Lung (tissue), 12 donors: ENCODE data around the gene BMP2K. TPM values are rescaled to one million over a fixed set of nuclear protein-coding genes. Genes with fewer than 3 reads are reported as not detected.

Experiments
- ATAC-seq: fragments of 200-7000 bp; cut with Tn5 transposase; one replicate; pipeline ENCODE4 v1.9.1; 2020; ENCODE audit warnings: moderate number of reproducible peaks; ENCODE audit not compliant: insufficient read depth, low FRiP score
- DNase-seq, 3 donors: peaks; one replicate each; pipeline ENCODE4 v3.0.0-alpha.2; 2013 to 2017
- H3K27ac ChIP-seq, 2 donors: one replicate each; pipeline ENCODE4 v1.5.1; 2013; ENCODE audit warnings: mild to moderate bottlenecking in 2 of 2, moderate library complexity in 2 of 2, control low read depth in 1 of 2, inconsistent platforms in 1 of 2, low read depth in 1 of 2, low read length in 1 of 2
- H3K27me3 ChIP-seq, 3 donors: one replicate each; pipeline ENCODE4 v1.5.1; 2013; ENCODE audit warnings: low read length in 2 of 3; ENCODE audit not compliant: control insufficient read depth in 3 of 3, insufficient read depth in 3 of 3
- H3K36me3 ChIP-seq, 4 donors: one replicate each; pipeline ENCODE4 v1.5.1; 2013; ENCODE audit warnings: low read length in 4 of 4, mild to moderate bottlenecking in 1 of 4, moderate library complexity in 1 of 4; ENCODE audit not compliant: control insufficient read depth in 4 of 4, insufficient read depth in 4 of 4
- H3K4me1 ChIP-seq, 5 donors: one replicate each; pipeline ENCODE4 v1.5.1; 2013; ENCODE audit warnings: low read length in 5 of 5, mild to moderate bottlenecking in 2 of 5, moderate library complexity in 1 of 5; ENCODE audit not compliant: control insufficient read depth in 5 of 5, insufficient read depth in 5 of 5
- H3K4me3 ChIP-seq: one replicate; pipeline ENCODE4 v1.5.1; 2013; ENCODE audit warnings: mild to moderate bottlenecking, control low read depth, moderate library complexity
- H3K9ac ChIP-seq, 2 donors: one replicate each; pipeline ENCODE4 v1.5.1; 2013; ENCODE audit warnings: low read length in 2 of 2, control low read depth in 1 of 2; ENCODE audit not compliant: insufficient read depth in 1 of 2
- H3K9me3 ChIP-seq, 4 donors: one replicate each; pipeline ENCODE4 v1.5.1; 2013; ENCODE audit warnings: low read length in 3 of 4, mild to moderate bottlenecking in 1 of 4, moderate library complexity in 1 of 4; ENCODE audit not compliant: control insufficient read depth in 4 of 4, insufficient read depth in 3 of 4
- WGBS, 2 donors: extraction: QIAGEN DNeasy Blood & Tissue Kit; methylation state at CpG; one replicate each; pipeline ENCODE4 v1.1.7; 2013; 5-methylcytosine and 5-hydroxymethylcytosine counted together
- polyA plus RNA-seq, 2 donors: library from polyadenylated mRNA; stranded (reverse); fragments of 200-250 nt; gene quantifications; one replicate each; pipeline ENCODE4 v1.2.1, GENCODE V29; 2013
- total RNA-seq, 2 donors: library from RNA; depleted of rRNA in 1 of 2; stranded (reverse); fragments of >200 nt in 1 of 2; gene quantifications; one replicate each; pipeline ENCODE4 v1.2.1, GENCODE V29; 2014 to 2021
- TF ChIP-seq, protein P1 (sequence below): IDR thresholded peaks from 2 replicates; pipeline ENCODE4 v1.5.1; 2012; ENCODE audit warnings: mild to moderate bottlenecking; ENCODE audit errors: control extremely low read depth, extremely low read depth
- donor health status: control.
- donor health status: control.
- donor health status: Bipolar disorder and iron deficiency.
- donor health status: healthy.
- donor health status: DM: yes; HTN: yes; CAD: no.

BMP2K gene
- total and polyA plus RNA-seq, 4 donors: 10.0 to 89.7 (median 26.0) TPM

DNA sequence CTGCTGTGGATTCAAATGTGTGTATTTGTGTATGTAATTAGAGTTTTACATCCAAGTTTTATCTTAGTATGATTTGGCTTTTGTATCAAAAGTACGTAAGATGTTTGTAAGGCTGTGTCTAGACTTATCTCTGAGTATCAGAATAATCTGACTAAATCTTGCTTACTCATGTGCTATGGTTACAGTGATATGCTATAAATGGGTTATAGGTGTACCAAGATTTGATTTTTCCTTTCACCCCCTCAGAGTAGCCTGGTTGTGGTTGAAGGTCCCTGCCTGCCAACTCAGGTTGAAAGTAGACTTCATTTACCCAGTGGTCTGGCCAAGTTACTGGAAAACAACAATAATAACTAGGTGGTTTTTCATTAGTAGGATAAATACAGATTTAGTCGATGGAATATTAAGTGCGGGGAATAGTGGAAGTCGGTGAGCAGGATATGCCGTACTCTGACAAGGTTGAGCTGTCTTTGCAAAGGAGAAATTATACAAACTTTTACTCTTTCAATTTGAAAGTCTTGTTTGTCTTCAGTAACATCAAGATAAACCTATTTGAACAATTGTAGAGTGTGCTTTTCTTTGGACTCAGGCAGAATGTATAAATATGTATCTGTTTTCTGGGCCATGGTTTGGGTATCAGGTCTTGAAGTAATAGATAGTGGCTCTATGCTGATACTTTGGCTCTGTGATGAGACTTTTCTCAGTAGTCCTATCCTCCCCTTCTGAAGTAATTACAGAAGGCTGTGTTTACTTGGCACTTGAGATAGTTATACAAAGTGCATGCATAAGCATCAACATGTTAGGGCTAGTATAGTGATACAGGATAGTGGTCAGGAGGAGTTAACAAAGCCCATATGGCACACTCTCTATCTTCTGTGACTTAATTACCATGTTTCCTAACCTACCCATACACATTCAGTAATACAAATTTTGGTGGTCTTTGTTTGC lies 23.7 kb downstream of the BMP2K start:
- no peak for ATAC-seq
- TF ChIP-seq, protein P1, sequence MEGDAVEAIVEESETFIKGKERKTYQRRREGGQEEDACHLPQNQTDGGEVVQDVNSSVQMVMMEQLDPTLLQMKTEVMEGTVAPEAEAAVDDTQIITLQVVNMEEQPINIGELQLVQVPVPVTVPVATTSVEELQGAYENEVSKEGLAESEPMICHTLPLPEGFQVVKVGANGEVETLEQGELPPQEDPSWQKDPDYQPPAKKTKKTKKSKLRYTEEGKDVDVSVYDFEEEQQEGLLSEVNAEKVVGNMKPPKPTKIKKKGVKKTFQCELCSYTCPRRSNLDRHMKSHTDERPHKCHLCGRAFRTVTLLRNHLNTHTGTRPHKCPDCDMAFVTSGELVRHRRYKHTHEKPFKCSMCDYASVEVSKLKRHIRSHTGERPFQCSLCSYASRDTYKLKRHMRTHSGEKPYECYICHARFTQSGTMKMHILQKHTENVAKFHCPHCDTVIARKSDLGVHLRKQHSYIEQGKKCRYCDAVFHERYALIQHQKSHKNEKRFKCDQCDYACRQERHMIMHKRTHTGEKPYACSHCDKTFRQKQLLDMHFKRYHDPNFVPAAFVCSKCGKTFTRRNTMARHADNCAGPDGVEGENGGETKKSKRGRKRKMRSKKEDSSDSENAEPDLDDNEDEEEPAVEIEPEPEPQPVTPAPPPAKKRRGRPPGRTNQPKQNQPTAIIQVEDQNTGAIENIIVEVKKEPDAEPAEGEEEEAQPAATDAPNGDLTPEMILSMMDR: no peak
- no peak overlapping the region for H3K27ac ChIP-seq

GRCh38 chr4:78800965-78801364 lies 24.8 kb downstream of the BMP2K start:
- no peak for ATAC-seq
- peaks cover 0 to 8% (median 0%) of the 10 kb centered on the region in 5 donors for H3K4me1 ChIP-seq
- no peak overlapping the region for H3K9ac ChIP-seq
- H3K27ac ChIP-seq: no peak overlapping the region
- peaks cover 0 to 3% (median under 1%) of the 10 kb centered on the region in 4 donors for H3K36me3 ChIP-seq
- no peaks in the 10 kb centered on the region for H3K27me3 ChIP-seq
- no peak for DNase-seq
- no peak overlapping the region for H3K4me3 ChIP-seq
- TF ChIP-seq, protein P1: no peak
- peaks cover 0 to 3% (median 0%) of the 10 kb centered on the region in 4 donors for H3K9me3 ChIP-seq

More for the DNA sequence above, 23.7 kb downstream of the BMP2K start:
- Histone ChIP-seq H3K4me3 (no peak overlapping the region), H3K9ac (no peak overlapping the region), H3K27me3 (no peaks in the 10 kb centered on the region), H3K4me1 (peaks cover 0 to 8% (median 0%) of the 10 kb centered on the region in 5 donors), H3K9me3 (peaks cover 0 to 3% (median 0%) of the 10 kb centered on the region in 4 donors), H3K36me3 (peaks cover 0 to 2% (median under 1%) of the 10 kb centered on the region in 4 donors)
- no peak for DNase-seq
- 94 to 97% methylated on average over 5 of the region's 5 CpGs for whole genome bisulfite sequencing, 2 donors

DNA sequence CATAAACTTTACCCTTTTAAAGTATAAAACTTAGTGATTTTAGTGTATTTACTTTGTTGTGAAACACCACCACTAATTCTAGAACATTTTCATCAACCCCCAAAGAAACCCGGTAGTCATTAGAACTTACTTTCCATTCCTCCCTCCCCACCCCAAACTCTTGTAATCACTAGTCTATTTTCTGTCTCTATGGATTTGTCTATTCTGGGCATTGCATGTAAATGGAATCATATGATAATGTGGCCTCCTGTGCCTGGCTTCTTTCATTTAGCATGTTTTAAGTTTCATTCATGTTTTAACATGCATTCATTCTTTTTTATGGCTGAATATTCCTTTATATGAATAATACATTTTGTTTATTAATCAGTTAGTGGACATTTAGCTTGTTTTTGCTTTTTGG lies 27.8 kb downstream of the BMP2K start:
- H3K27me3 ChIP-seq: no peaks in the 10 kb centered on the region
- no peak overlapping the region for H3K9ac ChIP-seq
- H3K36me3 ChIP-seq: peaks cover 0 to 3% (median 0%) of the 10 kb centered on the region in 4 donors
- H3K27ac ChIP-seq: no peak overlapping the region
- TF ChIP-seq, protein P1: no peak
- WGBS, 2 donors: 91 to 92% methylated on average over 1 of the region's 1 CpG
- ATAC-seq: no peak
- H3K4me1 ChIP-seq: peaks cover 0 to 5% (median 0%) of the 10 kb centered on the region in 5 donors
- H3K4me3 ChIP-seq: no peak overlapping the region
- peaks cover 0 to 7% (median 2%) of the 10 kb centered on the region in 4 donors for H3K9me3 ChIP-seq
- DNase-seq: no peak
